GM12891 (cell line): Measurements from ENCODE around the gene S100PBP.

ENCODE experiments used
- PAX5 ChIP-seq: IDR thresholded peaks from 2 replicates; pipeline ENCODE4 v1.6.1; 2011; ENCODE audit warnings: low read length, moderate library complexity, mild to moderate bottlenecking; ENCODE audit not compliant: insufficient read depth, severe bottlenecking
- POLR2A ChIP-seq: IDR thresholded peaks from 2 replicates; pipeline ENCODE4 v1.6.1; 2011; ENCODE audit warnings: low read depth, low read length, control low read depth
- POLR2AphosphoS5 ChIP-seq: IDR thresholded peaks from 2 replicates; pipeline ENCODE4 v1.6.1; 2011; ENCODE audit warnings: low read depth, low read length, control low read depth
- POU2F2 ChIP-seq: IDR thresholded peaks from 2 replicates; pipeline ENCODE4 v1.6.1; 2011; ENCODE audit warnings: low read depth, mild to moderate bottlenecking, control low read depth, low read length, moderate library complexity
- SPI1 ChIP-seq: IDR thresholded peaks from 2 replicates; pipeline ENCODE4 v1.6.1; 2011; ENCODE audit warnings: low read depth, low read length, control low read depth
- TAF1 ChIP-seq: IDR thresholded peaks from 2 replicates; pipeline ENCODE4 v1.6.1; 2011; ENCODE audit warnings: low read depth, low read length, control low read depth

- no peak for TF ChIP-seq POLR2A
- TF ChIP-seq TAF1: no peak
- TF ChIP-seq POLR2AphosphoS5: no peak
- TF ChIP-seq SPI1: no peak
- TF ChIP-seq POU2F2: no peak
- no peak for TF ChIP-seq PAX5
These were observed 78.1 kb downstream of the S100PBP start for GRCh38 chr1:32895325-32896215.
